ENCODE data around the gene ISG15.
"Not testable (repeated sequence)": the region's sequence is repeated elsewhere in the genome, so short reads cannot be mapped to it uniquely, and the experiment has no call there.

ISG15 gene

GRCh38 chr1:1027791-1028190, 14.5 kb downstream of the ISG15 start:
- Histone ChIP-seq H2AFZ (ENCODE audit: insufficient read depth, low read length, poor library complexity) (no peak overlapping the region), H3K36me3 (ENCODE audit: control insufficient read depth in 1 of 2, insufficient read depth in 2 of 2, low read length in 2 of 2) (peaks cover 26 to 30% of the 10 kb centered on the region in 2 experiments), H4K91ac (ENCODE audit: low read depth, low read length) (no peak overlapping the region), H2BK5ac (ENCODE audit: low read depth, low read length, poor library complexity) (no peak overlapping the region), H3K23ac (ENCODE audit: low read length) (no peak overlapping the region), H3K9ac (ENCODE audit: low read length) (no peak overlapping the region), H2BK12ac (ENCODE audit: low read length) (no peak overlapping the region), H3K4me1 (ENCODE audit: control insufficient read depth in 1 of 2, insufficient read depth in 2 of 2, low read length in 2 of 2) (peaks cover 28 to 31% of the 10 kb centered on the region in 2 experiments), H3K27ac (ENCODE audit: low read depth, low read length) (no peak overlapping the region), H4K8ac (ENCODE audit: low read depth, low read length) (no peak overlapping the region), H3K4me3 (ENCODE audit: low read depth, low read length) (no peak overlapping the region), H3K14ac (ENCODE audit: low read length) (no peak overlapping the region), H2AK5ac (ENCODE audit: low read length) (no peak overlapping the region), H3K4me2 (ENCODE audit: low read length) (no peak overlapping the region), H3K79me1 (ENCODE audit: low read length) (peaks cover 18% of the 10 kb centered on the region), H4K12ac (ENCODE audit: low read depth, low read length) (no peak overlapping the region), H2BK120ac (ENCODE audit: insufficient read depth, low read length, poor library complexity) (no peak overlapping the region), H3K4ac (ENCODE audit: low read depth, low read length) (no peak overlapping the region), H3K18ac (ENCODE audit: low read length) (no peak overlapping the region), H3K9me3 (ENCODE audit: insufficient read depth, low read depth, low read length) (peaks cover 8% of the 10 kb centered on the region), H3K79me2 (ENCODE audit: control insufficient read depth, insufficient read depth, low read length, poor library complexity) (peaks cover 5% of the 10 kb centered on the region), H3K27me3 (ENCODE audit: insufficient read depth, low read length) (no peaks in the 10 kb centered on the region)
- DNase-seq: no peak
- no CpG with 5 or more reads among the region's 17 CpGs for WGBS (ENCODE audit: extremely low coverage, insufficient coverage, insufficient read length)

GRCh38 chr1:1030867-1031658, 17.8 kb downstream of the ISG15 start:
- H3K23ac ChIP-seq (ENCODE audit: low read length); H4K12ac ChIP-seq (ENCODE audit: low read depth, low read length); H3K27me3 ChIP-seq (ENCODE audit: insufficient read depth, low read length); H2AK5ac ChIP-seq (ENCODE audit: low read length); H2BK5ac ChIP-seq (ENCODE audit: low read depth, low read length, poor library complexity); H3K18ac ChIP-seq (ENCODE audit: low read length); H3K27ac ChIP-seq (ENCODE audit: low read depth, low read length); H2BK12ac ChIP-seq (ENCODE audit: low read length); H3K14ac ChIP-seq (ENCODE audit: low read length); H4K91ac ChIP-seq (ENCODE audit: low read depth, low read length); H3K79me1 ChIP-seq (ENCODE audit: low read length); DNase-seq; H2AFZ ChIP-seq (ENCODE audit: insufficient read depth, low read length, poor library complexity); H3K4ac ChIP-seq (ENCODE audit: low read depth, low read length); H3K9ac ChIP-seq (ENCODE audit: low read length); H3K79me2 ChIP-seq (ENCODE audit: control insufficient read depth, insufficient read depth, low read length, poor library complexity); H2BK120ac ChIP-seq (ENCODE audit: insufficient read depth, low read length, poor library complexity); H3K4me2 ChIP-seq (ENCODE audit: low read length); H4K8ac ChIP-seq (ENCODE audit: low read depth, low read length): not testable (repeated sequence)
- Histone ChIP-seq H3K36me3 (ENCODE audit: control insufficient read depth in 1 of 2, insufficient read depth in 2 of 2, low read length in 2 of 2) (peaks cover 27 to 28% of the 10 kb centered on the region in 2 experiments), H3K4me3 (ENCODE audit: low read depth, low read length) (peak overlapping the region; percentile 53), H3K9me3 (ENCODE audit: insufficient read depth, low read depth, low read length) (peaks cover 10% of the 10 kb centered on the region), H3K4me1 (ENCODE audit: control insufficient read depth in 1 of 2, insufficient read depth in 2 of 2, low read length in 2 of 2) (peaks cover 8 to 11% of the 10 kb centered on the region in 2 experiments)
- WGBS (ENCODE audit: extremely low coverage, insufficient coverage, insufficient read length): no CpG with 5 or more reads among the region's 7 CpGs

GRCh38 chr1:1031659-1032235, 18.4 kb downstream of the ISG15 start:
- H2BK5ac ChIP-seq (ENCODE audit: low read depth, low read length, poor library complexity): no peak overlapping the region
- peaks cover 26 to 27% of the 10 kb centered on the region in 2 experiments for H3K36me3 ChIP-seq (ENCODE audit: control insufficient read depth in 1 of 2, insufficient read depth in 2 of 2, low read length in 2 of 2)
- no peak for DNase-seq
- H3K27ac ChIP-seq (ENCODE audit: low read depth, low read length): no peak overlapping the region
- no peak overlapping the region for H3K23ac ChIP-seq (ENCODE audit: low read length)
- H3K27me3 ChIP-seq (ENCODE audit: insufficient read depth, low read length): peaks cover 6% of the 10 kb centered on the region
- no peak overlapping the region for H2AK5ac ChIP-seq (ENCODE audit: low read length)
- H3K4me2 ChIP-seq (ENCODE audit: low read length): no peak overlapping the region
- H3K4me3 ChIP-seq (ENCODE audit: low read depth, low read length): no peak overlapping the region
- WGBS (ENCODE audit: extremely low coverage, insufficient coverage, insufficient read length): no CpG with 5 or more reads among the region's 11 CpGs
- peaks cover 10% of the 10 kb centered on the region for H3K9me3 ChIP-seq (ENCODE audit: insufficient read depth, low read depth, low read length)
- no peak overlapping the region for H4K91ac ChIP-seq (ENCODE audit: low read depth, low read length)
- H4K8ac ChIP-seq (ENCODE audit: low read depth, low read length): no peak overlapping the region
- peaks cover 8 to 11% of the 10 kb centered on the region in 2 experiments for H3K4me1 ChIP-seq (ENCODE audit: control insufficient read depth in 1 of 2, insufficient read depth in 2 of 2, low read length in 2 of 2)
- no peak overlapping the region for H3K14ac ChIP-seq (ENCODE audit: low read length)
- H3K18ac ChIP-seq (ENCODE audit: low read length): no peak overlapping the region
- H3K9ac ChIP-seq (ENCODE audit: low read length): no peak overlapping the region
- peaks cover 2% of the 10 kb centered on the region for H3K79me1 ChIP-seq (ENCODE audit: low read length)
- peaks cover 2% of the 10 kb centered on the region for H3K79me2 ChIP-seq (ENCODE audit: control insufficient read depth, insufficient read depth, low read length, poor library complexity)
- no peak overlapping the region for H2BK12ac ChIP-seq (ENCODE audit: low read length)
- H4K12ac ChIP-seq (ENCODE audit: low read depth, low read length): no peak overlapping the region
- H2BK120ac ChIP-seq (ENCODE audit: insufficient read depth, low read length, poor library complexity): no peak overlapping the region
- H3K4ac ChIP-seq (ENCODE audit: low read depth, low read length): no peak overlapping the region
- no peak overlapping the region for H2AFZ ChIP-seq (ENCODE audit: insufficient read depth, low read length, poor library complexity)

GRCh38 chr1:1032424-1032823, 19.1 kb downstream of the ISG15 start:
- Histone ChIP-seq H3K9me3 (ENCODE audit: insufficient read depth, low read depth, low read length) (peaks cover 10% of the 10 kb centered on the region), H2BK5ac (ENCODE audit: low read depth, low read length, poor library complexity) (no peak overlapping the region), H3K14ac (ENCODE audit: low read length) (no peak overlapping the region), H3K9ac (ENCODE audit: low read length) (no peak overlapping the region), H3K23ac (ENCODE audit: low read length) (no peak overlapping the region), H3K79me2 (ENCODE audit: control insufficient read depth, insufficient read depth, low read length, poor library complexity) (peaks cover 2% of the 10 kb centered on the region), H2BK12ac (ENCODE audit: low read length) (no peak overlapping the region), H3K79me1 (ENCODE audit: low read length) (peaks cover 2% of the 10 kb centered on the region), H3K4ac (ENCODE audit: low read depth, low read length) (no peak overlapping the region), H3K4me3 (ENCODE audit: low read depth, low read length) (no peak overlapping the region), H3K27ac (ENCODE audit: low read depth, low read length) (no peak overlapping the region), H2BK120ac (ENCODE audit: insufficient read depth, low read length, poor library complexity) (no peak overlapping the region), H3K4me1 (ENCODE audit: control insufficient read depth in 1 of 2, insufficient read depth in 2 of 2, low read length in 2 of 2) (peaks cover 8 to 11% of the 10 kb centered on the region in 2 experiments), H3K4me2 (ENCODE audit: low read length) (peak overlapping the region; percentile 94), H4K91ac (ENCODE audit: low read depth, low read length) (no peak overlapping the region), H4K8ac (ENCODE audit: low read depth, low read length) (no peak overlapping the region), H3K27me3 (ENCODE audit: insufficient read depth, low read length) (peaks cover 6% of the 10 kb centered on the region), H4K12ac (ENCODE audit: low read depth, low read length) (no peak overlapping the region), H2AFZ (ENCODE audit: insufficient read depth, low read length, poor library complexity) (no peak overlapping the region), H3K18ac (ENCODE audit: low read length) (no peak overlapping the region), H3K36me3 (ENCODE audit: control insufficient read depth in 1 of 2, insufficient read depth in 2 of 2, low read length in 2 of 2) (peaks cover 26% of the 10 kb centered on the region in 2 experiments), H2AK5ac (ENCODE audit: low read length) (peak overlapping the region; percentile 18)
- peak in 1 of 2 donors; percentile 19 for DNase-seq
- no CpG with 5 or more reads among the region's 16 CpGs for WGBS (ENCODE audit: extremely low coverage, insufficient coverage, insufficient read length)
